Suprapubic skin (tissue), 3 donors: ENCODE results near the gene WDR46.

Source experiments
- CTCF ChIP-seq, 2 donors: fragments of 200-600 bp in 1 of 2; fragments of 450-650 bp in 1 of 2; sonication (generic) in 1 of 2; IDR thresholded peaks; one replicate each; pipeline ENCODE4 v1.5.1; 2016 to 2019; ENCODE audit warnings: antibody characterized with exemption in 2 of 2, mild to moderate bottlenecking in 1 of 2, moderate library complexity in 1 of 2
- POLR2AphosphoS5 ChIP-seq, 3 donors: sonication (generic); formaldehyde crosslinking; IDR thresholded peaks; one replicate each; pipeline ENCODE4 v1.6.1; 2017; ENCODE audit warnings: antibody characterized with exemption in 3 of 3

- TF ChIP-seq POLR2AphosphoS5 (IDR thresholded peaks at IDR 0.05), result no peak
- no peak for TF ChIP-seq CTCF (IDR thresholded peaks at IDR 0.05)
These were observed 9.8 kb downstream of the WDR46 start for GRCh38 chr6:33279257-33279695.
